ENCODE measurements around the gene PHF3. TPM values are rescaled to one million over a fixed set of nuclear protein-coding genes. Genes with fewer than 3 reads are reported as not detected.

The PHF3 gene
- total RNA-seq, 1 experiment from 2014 or later = 66.6 TPM

- Histone ChIP-seq H3K18ac (ENCODE audit: insufficient read length, low read depth, low read length) (no peak overlapping the region), H3K4ac (ENCODE audit: low read depth, low read length) (no peak overlapping the region), H3K9me3 (ENCODE audit: control insufficient read depth, low read depth, low read length) (no peaks in the 10 kb centered on the region), H3K56ac (ENCODE audit: insufficient read length, low read depth, low read length) (no peak overlapping the region), H4K91ac (ENCODE audit: insufficient read length, low read depth, low read length) (no peak overlapping the region), H3T11ph (ENCODE audit: low read length) (no peak overlapping the region), H3K4me2 (ENCODE audit: insufficient read depth, insufficient read length, low read length) (no peak overlapping the region), H2AK5ac (ENCODE audit: insufficient read length, low read length) (no peak overlapping the region), H3K79me2 (ENCODE audit: insufficient read depth, low read length) (peaks cover 30% of the 10 kb centered on the region; the same call in 1 of the 2 replicates), H3K27ac (ENCODE audit: insufficient read length, low read depth, low read length) (no peak overlapping the region), H2BK15ac (ENCODE audit: low read depth, low read length) (no peak overlapping the region), H2BK20ac (ENCODE audit: low read depth, low read length, poor library complexity, severe bottlenecking) (no peak overlapping the region), H3K27me3 (ENCODE audit: insufficient read depth, low read length) (no peaks in the 10 kb centered on the region), H3K23ac (ENCODE audit: insufficient read length, low read depth, low read length) (no peak overlapping the region), H2BK12ac (ENCODE audit: insufficient read length, low read depth, low read length) (no peak overlapping the region), H3K79me1 (ENCODE audit: insufficient read depth, low read depth, low read length, poor library complexity, severe bottlenecking) (no peaks in the 10 kb centered on the region), H2AFZ (ENCODE audit: low read length) (no peak overlapping the region), H4K8ac (replicated peaks; ENCODE audit: insufficient read length, low read depth, low read length) (no peak overlapping the region), H3K4me1 (ENCODE audit: insufficient read depth, low read length) (no peaks in the 10 kb centered on the region), H3K23me2 (ENCODE audit: insufficient read length, low read depth, low read length, poor library complexity, severe bottlenecking) (no peaks in the 10 kb centered on the region), H3K9ac (ENCODE audit: extremely low read depth, insufficient read length, low read length) (no peak overlapping the region), H2BK120ac (ENCODE audit: low read depth, low read length, poor library complexity, severe bottlenecking) (no peak overlapping the region), H3K14ac (ENCODE audit: insufficient read depth, low read length) (no peak overlapping the region), H4K5ac (ENCODE audit: insufficient read length, low read depth, low read length) (no peak overlapping the region), H2BK5ac (ENCODE audit: insufficient read length, low read length) (no peak overlapping the region), H4K20me1 (ENCODE audit: control insufficient read depth, insufficient read depth, insufficient read length) (peaks cover 2% of the 10 kb centered on the region)
- no peak overlapping the region for H3K27ac Mint-ChIP-seq
- no peak overlapping the region for H3K4me3 Mint-ChIP-seq
- no peaks in the 10 kb centered on the region for H3K9me3 Mint-ChIP-seq
- no peaks in the 10 kb centered on the region for H3K27me3 Mint-ChIP-seq (ENCODE audit: low read depth)
- TF ChIP-seq CTCF (conservative IDR thresholded peaks at IDR 0.05) = no peak
- peaks cover 0 to 5% (median 3%) of the 10 kb centered on the region in 3 experiments; a peak in 4 of 7 replicates for H3K36me3 Mint-ChIP-seq (ENCODE audit: insufficient read depth in 1 of 3, low read depth in 3 of 3)
- peaks cover 8 to 13% of the 10 kb centered on the region in 2 experiments for H3K4me1 Mint-ChIP-seq
- DNase-seq = no peak
Observed at GRCh38 chr6:63649847-63650265, 14.3 kb downstream of the PHF3 start.

Measured in H9 (cell line).